Trophoblast cell (in vitro differentiated cells and primary cell): ENCODE results near the gene ZNF407.

Experiments used
- DNase-seq, 2 donors: peaks; one replicate each; pipeline ENCODE4 v3.0.0-alpha.2; 2016
- H2AFZ ChIP-seq: 2 replicates; pipeline ENCODE4 v1.6.1; 2013; ENCODE audit warnings: low read length, moderate library complexity, mild to moderate bottlenecking; ENCODE audit not compliant: insufficient read depth, poor library complexity
- H2AK5ac ChIP-seq: 2 replicates; pipeline ENCODE4 v1.6.1; 2013; ENCODE audit warnings: mild to moderate bottlenecking, low read length
- H2BK120ac ChIP-seq: 2 replicates; pipeline ENCODE4 v1.6.1; 2013; ENCODE audit warnings: low read length, mild to moderate bottlenecking, moderate library complexity; ENCODE audit not compliant: insufficient read depth, poor library complexity
- H2BK12ac ChIP-seq: 2 replicates; pipeline ENCODE4 v1.6.1; 2013; ENCODE audit warnings: mild to moderate bottlenecking, low read length, moderate library complexity
- H2BK5ac ChIP-seq: 2 replicates; pipeline ENCODE4 v1.6.1; 2013; ENCODE audit warnings: low read length, low read depth, moderate library complexity, mild to moderate bottlenecking; ENCODE audit not compliant: poor library complexity
- H3K14ac ChIP-seq: 2 replicates; pipeline ENCODE4 v1.6.1; 2013; ENCODE audit warnings: mild to moderate bottlenecking, low read length
- H3K18ac ChIP-seq: 2 replicates; pipeline ENCODE4 v1.6.1; 2013; ENCODE audit warnings: mild to moderate bottlenecking, low read length
- H3K23ac ChIP-seq: 2 replicates; pipeline ENCODE4 v1.6.1; 2013; ENCODE audit warnings: low read length
- H3K27ac ChIP-seq: 2 replicates; pipeline ENCODE4 v1.5.1; 2013; ENCODE audit warnings: low read depth, mild to moderate bottlenecking, inconsistent platforms, low read length, moderate library complexity
- H3K27me3 ChIP-seq: 2 replicates; pipeline ENCODE4 v1.6.1; 2013; ENCODE audit warnings: inconsistent platforms, mild to moderate bottlenecking, low read length, moderate library complexity; ENCODE audit not compliant: insufficient read depth
- H3K36me3 ChIP-seq, 2 experiments: 1 replicate in 1 of 2; 2 replicates in 1 of 2; pipeline ENCODE4 v1.6.1; 2013; ENCODE audit warnings: low read length in 2 of 2, mild to moderate bottlenecking in 2 of 2, moderate library complexity in 1 of 2; ENCODE audit not compliant: insufficient read depth in 2 of 2, control insufficient read depth in 1 of 2
- H3K4ac ChIP-seq: 2 replicates; pipeline ENCODE4 v1.6.1; 2013; ENCODE audit warnings: low read depth, mild to moderate bottlenecking, low read length, moderate library complexity
- H3K4me1 ChIP-seq, 2 experiments: 1 replicate in 1 of 2; 2 replicates in 1 of 2; pipeline ENCODE4 v1.6.1; 2013; ENCODE audit warnings: low read length in 2 of 2, mild to moderate bottlenecking in 2 of 2, moderate library complexity in 1 of 2; ENCODE audit not compliant: insufficient read depth in 2 of 2, control insufficient read depth in 1 of 2
- H3K4me2 ChIP-seq: 2 replicates; pipeline ENCODE4 v1.6.1; 2013; ENCODE audit warnings: inconsistent platforms, mild to moderate bottlenecking, low read length, moderate library complexity
- H3K4me3 ChIP-seq: 2 replicates; pipeline ENCODE4 v1.5.1; 2013; ENCODE audit warnings: mild to moderate bottlenecking, low read depth, low read length, inconsistent platforms
- H3K79me1 ChIP-seq: one replicate; pipeline ENCODE4 v1.6.1; 2013; ENCODE audit warnings: low read length
- H3K79me2 ChIP-seq: 2 replicates; pipeline ENCODE4 v1.6.1; 2013; ENCODE audit warnings: low read length, mild to moderate bottlenecking; ENCODE audit not compliant: control insufficient read depth, insufficient read depth, poor library complexity
- H3K9ac ChIP-seq: 2 replicates; pipeline ENCODE4 v1.6.1; 2013; ENCODE audit warnings: mild to moderate bottlenecking, low read length
- H3K9me3 ChIP-seq: 2 replicates; pipeline ENCODE4 v1.6.1; 2013; ENCODE audit warnings: low read depth, mild to moderate bottlenecking, control low read depth, inconsistent platforms, low read length; ENCODE audit not compliant: insufficient read depth
- H4K12ac ChIP-seq: 2 replicates; pipeline ENCODE4 v1.6.1; 2013; ENCODE audit warnings: low read depth, mild to moderate bottlenecking, low read length, moderate library complexity
- H4K8ac ChIP-seq: 2 replicates; pipeline ENCODE4 v1.6.1; 2013; ENCODE audit warnings: low read depth, mild to moderate bottlenecking, low read length, moderate library complexity
- H4K91ac ChIP-seq: one replicate; pipeline ENCODE4 v1.6.1; 2013; ENCODE audit warnings: low read depth, mild to moderate bottlenecking, low read length, moderate library complexity
- WGBS: extraction: QIAGEN DNeasy Blood & Tissue Kit; methylation state at CpG from one replicate; pipeline ENCODE4 v1.1.7; 2013; ENCODE audit warnings: missing lambda C conversion rate; ENCODE audit not compliant: insufficient read length, insufficient coverage; ENCODE audit errors: extremely low coverage; 5-methylcytosine and 5-hydroxymethylcytosine counted together

ZNF407 gene

GRCh38 chr18:75072672-75073371 lies 475.2 kb downstream of the ZNF407 start:
- H3K79me2 ChIP-seq: no peaks in the 10 kb centered on the region
- no peaks in the 10 kb centered on the region for H3K27me3 ChIP-seq
- H3K36me3 ChIP-seq: no peaks in the 10 kb centered on the region
- no peak overlapping the region for H3K9ac ChIP-seq
- H2BK12ac ChIP-seq: no peak overlapping the region
- no peak overlapping the region for H3K4me2 ChIP-seq
- no peak overlapping the region for H4K8ac ChIP-seq
- peaks cover 3 to 6% of the 10 kb centered on the region in 2 experiments for H3K4me1 ChIP-seq
- H2BK120ac ChIP-seq: no peak overlapping the region
- H3K18ac ChIP-seq: no peak overlapping the region
- H3K23ac ChIP-seq: no peak overlapping the region
- H3K79me1 ChIP-seq: no peaks in the 10 kb centered on the region
- no peak overlapping the region for H2AK5ac ChIP-seq
- no peak overlapping the region for H2BK5ac ChIP-seq
- H4K91ac ChIP-seq: no peak overlapping the region
- H2AFZ ChIP-seq: no peak overlapping the region
- H3K9me3 ChIP-seq: no peaks in the 10 kb centered on the region
- no peak overlapping the region for H3K4me3 ChIP-seq
- DNase-seq: no peak
- H3K4ac ChIP-seq: no peak overlapping the region
- no peak overlapping the region for H3K27ac ChIP-seq
- no peak overlapping the region for H3K14ac ChIP-seq
- no peak overlapping the region for H4K12ac ChIP-seq
- no CpG with 5 or more reads among the region's 21 CpGs for WGBS

- H3K9me3 ChIP-seq: peaks cover 1% of the 10 kb centered on the region
- H3K4me2 ChIP-seq: no peak overlapping the region
- no peak overlapping the region for H3K4ac ChIP-seq
- peaks cover 3 to 6% of the 10 kb centered on the region in 2 experiments for H3K4me1 ChIP-seq
- H3K36me3 ChIP-seq: no peaks in the 10 kb centered on the region
- WGBS: no CpG with 5 or more reads among the region's 9 CpGs
- no peak overlapping the region for H2AK5ac ChIP-seq
- H3K27me3 ChIP-seq: no peaks in the 10 kb centered on the region
- no peak overlapping the region for H2AFZ ChIP-seq
- no peak overlapping the region for H2BK12ac ChIP-seq
- H4K91ac ChIP-seq: no peak overlapping the region
- no peak overlapping the region for H3K9ac ChIP-seq
- no peak overlapping the region for H3K23ac ChIP-seq
- no peak overlapping the region for H2BK120ac ChIP-seq
- H4K12ac ChIP-seq: no peak overlapping the region
- no peaks in the 10 kb centered on the region for H3K79me1 ChIP-seq
- no peak overlapping the region for H3K27ac ChIP-seq
- no peak overlapping the region for H2BK5ac ChIP-seq
- H3K79me2 ChIP-seq: no peaks in the 10 kb centered on the region
- DNase-seq: no peak
- H3K18ac ChIP-seq: no peak overlapping the region
- no peak overlapping the region for H3K4me3 ChIP-seq
- no peak overlapping the region for H3K14ac ChIP-seq
- no peak overlapping the region for H4K8ac ChIP-seq
These were observed 476.0 kb downstream of the ZNF407 start for GRCh38 chr18:75073654-75074053.

- Histone ChIP-seq H4K12ac (no peak overlapping the region), H3K79me1 (no peaks in the 10 kb centered on the region), H3K36me3 (no peaks in the 10 kb centered on the region), H3K4ac (no peak overlapping the region), H2BK12ac (no peak overlapping the region), H3K14ac (no peak overlapping the region), H3K27ac (no peak overlapping the region), H3K23ac (no peak overlapping the region), H2BK120ac (no peak overlapping the region), H4K8ac (no peak overlapping the region), H3K9me3 (peaks cover 1% of the 10 kb centered on the region), H3K18ac (no peak overlapping the region), H3K9ac (no peak overlapping the region), H3K27me3 (no peaks in the 10 kb centered on the region), H3K4me3 (no peak overlapping the region), H3K79me2 (no peaks in the 10 kb centered on the region), H3K4me1 (peaks cover 3 to 6% of the 10 kb centered on the region in 2 experiments), H2AK5ac (no peak overlapping the region), H2AFZ (no peak overlapping the region), H2BK5ac (no peak overlapping the region), H4K91ac (no peak overlapping the region), H3K4me2 (no peak overlapping the region)
- DNase-seq: no peak
- WGBS: no CpG with 5 or more reads among the region's 13 CpGs
These were observed 476.7 kb downstream of the ZNF407 start for GRCh38 chr18:75074196-75075015.

- no CpG with 5 or more reads among the region's 3 CpGs for WGBS
- H2BK12ac ChIP-seq: no peak overlapping the region
- no peak overlapping the region for H2AK5ac ChIP-seq
These were observed 477.3 kb downstream of the ZNF407 start for GRCh38 chr18:75075016-75075305.

More at GRCh38 chr18:75075016-75075305, 477.3 kb downstream of the ZNF407 start:
- H3K4me1 ChIP-seq: peaks cover 3 to 6% of the 10 kb centered on the region in 2 experiments
- no peaks in the 10 kb centered on the region for H3K79me1 ChIP-seq
- peaks cover 1% of the 10 kb centered on the region for H3K9me3 ChIP-seq
- H3K4me2 ChIP-seq: no peak overlapping the region
- no peak overlapping the region for H3K23ac ChIP-seq
- H3K36me3 ChIP-seq: no peaks in the 10 kb centered on the region
- H4K12ac ChIP-seq: no peak overlapping the region
- no peak overlapping the region for H4K91ac ChIP-seq
- H2AFZ ChIP-seq: no peak overlapping the region
- no peak overlapping the region for H3K9ac ChIP-seq
- H4K8ac ChIP-seq: no peak overlapping the region
- H2BK5ac ChIP-seq: no peak overlapping the region
- no peak overlapping the region for H3K4me3 ChIP-seq
- DNase-seq: no peak
- H3K27ac ChIP-seq: no peak overlapping the region
- no peak overlapping the region for H3K14ac ChIP-seq
- H3K18ac ChIP-seq: no peak overlapping the region
- no peaks in the 10 kb centered on the region for H3K79me2 ChIP-seq
- no peak overlapping the region for H2BK120ac ChIP-seq
- H3K27me3 ChIP-seq: no peaks in the 10 kb centered on the region
- H3K4ac ChIP-seq: no peak overlapping the region
